ENCODE measurements around the gene PCLO. TPM values are rescaled to one million over a fixed set of nuclear protein-coding genes. Genes with fewer than 3 reads are reported as not detected.
A peak's percentile ranks its signal among the peaks of the same experiment; 100 is the strongest.

PCLO gene
- total and polyA plus RNA-seq, 2 of the 4 experiments (the other 2 are of a cell fraction): under 0.01 to 0.05 TPM

- dilution Hi-C loops (cut with HindIII; ENCODE audit: low sequenced_read_pairs, unreplicated experiment) (no loop called here), in situ Hi-C loops (cut with MboI; ENCODE audit: low sequenced_read_pairs) (no loop called here), intact Hi-C loops (cut with micrococcal nuclease) (no loop called here)
- H3K4me3 ChIP-seq (ENCODE audit: insufficient read depth, low read depth, low read length): no peak overlapping the region
- H4K5ac ChIP-seq (ENCODE audit: low read depth, low read length): no peak overlapping the region
- no peaks in the 10 kb centered on the region for H3K9me3 ChIP-seq (ENCODE audit: control insufficient read depth, insufficient read depth, low read length)
- no peaks in the 10 kb centered on the region for H4K20me1 ChIP-seq (ENCODE audit: insufficient read depth, low read length)
- no peak overlapping the region for H2BK120ac ChIP-seq (ENCODE audit: low read depth, low read length)
- H3K9ac ChIP-seq (ENCODE audit: low read depth, low read length): no peak overlapping the region
- H3K27ac ChIP-seq (ENCODE audit: insufficient read depth, low read length): no peak overlapping the region
- no peak overlapping the region for H4K8ac ChIP-seq (ENCODE audit: low read depth in 2 of 2, low read length in 2 of 2)
- no peak overlapping the region for H2AFZ ChIP-seq (replicated peaks; ENCODE audit: low read length, poor library complexity)
- H3K4ac ChIP-seq (ENCODE audit: low read depth, low read length): no peak overlapping the region
- H2BK5ac ChIP-seq (ENCODE audit: low read depth, low read length, poor library complexity, severe bottlenecking): no peak overlapping the region
- TF ChIP-seq NFE2L2 (IDR thresholded peaks at IDR 0.05; ENCODE audit: low read depth, low read length) (peak; percentile 63), USF2 (IDR thresholded peaks at IDR 0.05; ENCODE audit: low read depth, low read length) (no peak)
- H3K14ac ChIP-seq (replicated peaks; ENCODE audit: low read depth, low read length): no peak overlapping the region
- no peak overlapping the region for H2BK20ac ChIP-seq (ENCODE audit: low read depth, low read length)
- H2AK9ac ChIP-seq (replicated peaks; ENCODE audit: low read depth, low read length, poor library complexity): no peak overlapping the region
- ChIA-PET CTCF (no interaction called here), POLR2A (ENCODE audit: unreplicated experiment) (no interaction called here)
- no peak overlapping the region for H3K18ac ChIP-seq (ENCODE audit: low read depth, low read length)
- no peaks in the 10 kb centered on the region for H3K36me3 ChIP-seq (ENCODE audit: control insufficient read depth, insufficient read depth, low read length)
- no peaks in the 10 kb centered on the region for H3K79me1 ChIP-seq (ENCODE audit: low read depth in 1 of 2, low read length in 2 of 2)
- H2BK15ac ChIP-seq (ENCODE audit: low read depth, low read length): no peak overlapping the region
- no peaks in the 10 kb centered on the region for H3K9me1 ChIP-seq (ENCODE audit: insufficient read depth, low read length)
- WGBS, 2 experiments (ENCODE audit: extremely low coverage in 2 of 2, insufficient read length in 1 of 2): no CpG with 5 or more reads among the region's 1 CpG
- no peak for DNase-seq
- H3K23ac ChIP-seq (ENCODE audit: low read depth, low read length): no peak overlapping the region
- no peak overlapping the region for H4K91ac ChIP-seq (ENCODE audit: insufficient read depth, low read depth, low read length)
- H2AK5ac ChIP-seq (ENCODE audit: low read depth, low read length): no peak overlapping the region
- H3K27me3 ChIP-seq (ENCODE audit: control insufficient read depth, insufficient read depth, low read length): no peaks in the 10 kb centered on the region; the same call in 1 of the 2 replicates
- no peak overlapping the region for H3K4me2 ChIP-seq (ENCODE audit: low read depth, low read length)
- no TSS peak for BruUV-seq (replicated peaks)
- H3K56ac ChIP-seq (ENCODE audit: extremely low read depth, insufficient read depth, low read length): no peak overlapping the region
- ATAC-seq (ENCODE audit: low read depth): no peak
- H3K4me1 ChIP-seq (ENCODE audit: control insufficient read depth, insufficient read depth, low read length): no peaks in the 10 kb centered on the region
These were observed 276.4 kb downstream of the PCLO start for GRCh38 chr7:82886324-82886723.
